ENCODE data around the gene ZNF280D. TPM values are rescaled to one million over a fixed set of nuclear protein-coding genes. Genes with fewer than 3 reads are reported as not detected.

ZNF280D gene
- total RNA-seq, 1 donor, result 55.3 TPM

GRCh38 chr15:56752986-56753385 is 19.7 kb upstream of the ZNF280D start:
- no peak overlapping the region for H3K4me3 ChIP-seq (ENCODE audit: low read depth, low read length)
- TF ChIP-seq CTCF (IDR thresholded peaks at IDR 0.05; ENCODE audit: insufficient read depth, low read length), result no peak
- DNase-seq (ENCODE audit: low read depth), result peak; percentile 35

- TF ChIP-seq CTCF (IDR thresholded peaks at IDR 0.05; ENCODE audit: insufficient read depth, low read length), result no peak
- DNase-seq (ENCODE audit: low read depth), result peak; percentile 76
- H3K4me3 ChIP-seq (ENCODE audit: low read depth, low read length), result no peak overlapping the region
Measured at GRCh38 chr15:56749982-56750381, 16.7 kb upstream of the ZNF280D start.

GRCh38 chr15:56744701-56745683 is 11.7 kb upstream of the ZNF280D start:
- no peak for TF ChIP-seq CTCF (IDR thresholded peaks at IDR 0.05; ENCODE audit: insufficient read depth, low read length)
- no peak for DNase-seq (ENCODE audit: low read depth)
- H3K4me3 ChIP-seq (ENCODE audit: low read depth, low read length), result no peak overlapping the region

GRCh38 chr15:56741541-56741940 is 8.2 kb upstream of the ZNF280D start:
- TF ChIP-seq CTCF (IDR thresholded peaks at IDR 0.05; ENCODE audit: insufficient read depth, low read length), result no peak
- DNase-seq (ENCODE audit: low read depth), result peak; percentile 53
- no peak overlapping the region for H3K4me3 ChIP-seq (ENCODE audit: low read depth, low read length)

- TF ChIP-seq CTCF (IDR thresholded peaks at IDR 0.05; ENCODE audit: insufficient read depth, low read length), result no peak
- no peak overlapping the region for H3K4me3 ChIP-seq (ENCODE audit: low read depth, low read length)
- DNase-seq (ENCODE audit: low read depth), result no peak
Measured at GRCh38 chr15:56739964-56740640, 6.8 kb upstream of the ZNF280D start.

GRCh38 chr15:56739474-56739873 is 6.2 kb upstream of the ZNF280D start:
- no peak for DNase-seq (ENCODE audit: low read depth)
- no peak overlapping the region for H3K4me3 ChIP-seq (ENCODE audit: low read depth, low read length)
- no peak for TF ChIP-seq CTCF (IDR thresholded peaks at IDR 0.05; ENCODE audit: insufficient read depth, low read length)

Measured in fibroblast of the aortic adventitia (primary cell).